CD4-positive, alpha-beta T cell treated with Interleukin-10 for 1 hour (primary cell): ENCODE data around the gene MYH6.
"Not testable (repeated sequence)": the region's sequence is repeated elsewhere in the genome, so short reads cannot be mapped to it uniquely, and the experiment has no call there.

Experiments
- DNase-seq: peaks from one replicate; pipeline ENCODE4 v3.0.0-alpha.2; 2020

The MYH6 gene

DNA sequence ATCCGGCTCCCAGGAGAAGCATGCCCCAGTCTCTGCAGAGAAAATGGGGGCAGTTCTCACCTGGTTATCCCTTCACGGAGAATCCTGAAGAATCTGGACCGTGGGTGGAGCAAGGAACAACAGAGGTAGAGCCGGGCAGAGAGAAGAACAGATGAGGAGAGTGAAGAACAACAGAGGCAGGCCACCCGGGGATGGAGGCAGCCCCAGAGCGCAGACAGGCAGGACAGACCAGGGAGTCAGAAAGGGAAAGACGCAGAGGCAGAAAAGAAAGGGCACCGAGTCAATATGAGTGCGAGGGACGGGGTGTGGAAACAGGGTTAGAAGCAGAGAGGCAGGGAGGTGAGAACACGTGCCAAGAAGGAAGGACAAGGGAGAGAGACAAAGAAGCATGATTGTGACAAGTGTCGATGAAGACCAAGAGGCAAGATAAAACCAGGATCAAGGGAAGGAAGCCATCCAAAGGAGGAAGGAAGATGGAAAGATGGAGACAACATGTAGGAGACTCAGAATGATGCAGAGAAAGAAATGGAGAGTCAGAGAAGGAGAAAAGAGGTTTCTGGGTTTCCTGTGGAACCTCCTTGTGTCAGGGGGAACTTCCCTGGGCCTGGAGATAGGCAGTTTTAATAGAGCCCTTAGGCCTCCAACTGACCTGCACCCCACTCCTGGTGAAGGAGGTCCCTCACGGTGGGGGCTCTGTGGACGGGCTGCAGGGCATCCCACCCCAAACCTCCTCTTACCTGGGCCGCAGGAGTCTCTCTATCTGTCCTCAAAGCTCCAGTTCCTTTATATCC, at the start of gene MYH6:
Gene MYH6, minus strand, starts transcription at position 758 of the 791 bp plus-strand sequence. CDS start 1,050 bp downstream, outside the sequence.
- no peak for DNase-seq

DNA sequence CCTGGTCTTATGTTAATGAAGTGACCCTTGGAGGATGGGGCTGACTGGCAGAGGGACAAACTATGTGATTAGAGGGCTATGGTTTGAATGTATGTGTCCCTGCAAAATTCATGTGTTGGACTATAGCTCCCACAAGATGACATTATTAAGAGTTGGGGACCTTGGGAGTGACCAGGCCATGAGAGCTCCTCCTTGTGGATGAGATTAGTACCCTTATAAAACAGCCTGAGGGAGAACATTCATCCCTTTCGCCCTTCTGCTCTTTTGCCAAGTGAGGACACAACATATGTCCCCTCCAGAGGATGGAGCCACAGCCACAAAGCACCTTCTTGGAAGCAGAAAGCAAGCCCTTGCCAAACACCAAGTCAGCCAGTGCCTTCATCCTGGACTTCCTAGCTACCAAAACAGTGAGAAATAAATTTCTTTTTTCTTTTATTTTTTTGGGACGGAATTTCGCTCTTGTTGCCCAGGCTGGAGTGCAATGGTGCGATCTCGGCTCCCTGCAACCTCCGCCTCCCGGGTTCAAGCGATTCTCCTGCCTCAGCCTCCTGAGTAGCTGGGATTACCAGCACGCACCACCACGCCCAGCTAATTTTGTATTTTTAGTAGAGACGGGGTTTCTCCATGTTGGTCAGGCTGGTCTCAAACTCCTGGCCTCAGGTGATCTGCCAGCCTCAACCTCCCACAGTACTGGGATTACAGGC, 49.0 kb upstream of the MYH6 start:
- DNase-seq, result not testable (repeated sequence)

- DNase-seq, result no peak
Measured at GRCh38 chr14:23454445-23454856, 46.4 kb upstream of the MYH6 start.

DNA sequence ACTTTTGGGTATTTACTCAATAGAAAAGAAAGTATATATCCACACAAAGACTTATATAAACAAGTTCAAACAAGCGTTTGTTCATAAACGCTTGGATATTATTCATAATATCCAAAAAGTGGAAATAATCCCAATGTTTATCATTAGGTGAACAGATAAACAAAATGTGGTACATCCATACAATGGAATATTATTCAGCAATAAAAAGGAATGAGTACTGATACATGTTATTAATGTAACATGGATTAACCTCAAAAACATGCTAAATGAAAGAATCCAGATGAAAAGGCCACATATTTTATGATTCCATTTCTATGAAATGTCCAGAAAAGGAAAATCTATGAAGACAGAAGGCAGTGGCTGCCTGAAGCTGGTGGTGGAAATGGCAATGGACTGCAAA, 44.2 kb upstream of the MYH6 start:
- DNase-seq, result no peak

- no peak for DNase-seq
Measured at GRCh38 chr14:23450379-23450778, 42.3 kb upstream of the MYH6 start.

GRCh38 chr14:23449314-23449713, 41.2 kb upstream of the MYH6 start:
- no peak for DNase-seq

- no peak for DNase-seq
Measured at GRCh38 chr14:23447361-23448350, 39.6 kb upstream of the MYH6 start.

- DNase-seq, result no peak
Measured at GRCh38 chr14:23446291-23446851, 38.3 kb upstream of the MYH6 start.

- no peak for DNase-seq
Measured at GRCh38 chr14:23445773-23446172, 37.7 kb upstream of the MYH6 start.

DNA sequence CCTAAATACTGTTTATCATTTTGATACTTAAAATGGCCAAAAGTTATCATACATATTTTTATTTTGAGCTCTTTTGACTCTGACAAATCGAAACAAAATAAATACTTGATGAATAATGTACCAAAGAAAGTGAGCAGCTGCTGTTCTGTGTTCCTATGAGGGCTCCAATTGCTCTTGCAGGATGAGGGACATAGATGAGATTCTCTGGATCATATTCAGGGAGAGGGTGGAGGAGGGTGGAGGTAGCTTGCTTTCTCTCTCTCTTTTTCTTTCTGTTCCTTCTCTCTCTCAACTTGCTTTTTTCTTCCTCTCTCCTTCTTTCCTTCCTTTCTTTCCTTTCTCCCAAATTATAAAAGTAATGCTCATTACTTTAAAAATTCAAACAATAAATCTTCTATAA, 36.2 kb upstream of the MYH6 start:
- no peak for DNase-seq

DNA sequence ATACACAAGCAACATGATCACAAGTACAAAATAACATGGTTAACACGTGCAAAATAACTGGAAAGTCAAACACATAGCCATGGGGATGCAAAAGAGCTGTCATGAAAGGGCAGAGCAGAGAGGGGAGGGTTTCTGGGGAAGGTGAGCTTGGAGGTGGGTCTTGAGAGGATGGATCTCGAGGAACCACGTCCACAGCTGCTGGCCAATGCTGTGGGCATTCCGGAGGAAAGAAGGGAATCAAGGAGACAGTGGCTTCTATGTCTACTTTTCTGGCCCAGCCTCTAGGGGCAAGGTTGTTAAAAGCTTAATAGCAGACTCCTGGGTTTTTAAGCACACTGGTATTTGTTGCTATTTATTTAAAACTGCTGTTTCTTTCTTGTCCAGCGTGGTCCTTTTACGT, 35.8 kb upstream of the MYH6 start:
- no peak for DNase-seq

DNA sequence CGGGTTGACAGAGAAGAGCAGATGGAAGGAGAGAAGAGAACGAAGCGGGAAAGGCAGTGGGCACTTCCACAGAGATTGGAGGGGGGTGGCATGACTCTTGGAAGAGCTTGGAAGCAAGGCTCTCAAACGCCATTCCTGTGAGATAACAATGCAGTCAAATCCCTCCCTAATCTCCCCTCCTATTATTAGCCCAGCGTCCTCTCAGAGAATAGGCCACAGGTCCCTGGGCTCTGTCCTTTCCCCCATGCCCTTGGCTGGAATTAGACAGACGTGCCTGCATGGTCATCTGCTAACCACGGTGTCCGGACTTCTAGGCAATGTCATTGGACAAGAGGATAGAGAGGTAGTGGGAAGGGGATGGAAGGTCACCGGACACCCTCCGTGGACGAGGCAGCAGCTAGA, 35.3 kb upstream of the MYH6 start:
- no peak for DNase-seq

- DNase-seq, result no peak
Measured at GRCh38 chr14:23442721-23443356, 34.8 kb upstream of the MYH6 start.

GRCh38 chr14:23441076-23441475, 33.0 kb upstream of the MYH6 start:
- no peak for DNase-seq

- no peak for DNase-seq
Measured at GRCh38 chr14:23439107-23439835, 31.2 kb upstream of the MYH6 start.

GRCh38 chr14:23438101-23438971, 30.3 kb upstream of the MYH6 start:
- no peak for DNase-seq

GRCh38 chr14:23437133-23438100, 29.3 kb upstream of the MYH6 start:
- DNase-seq, result no peak

GRCh38 chr14:23436327-23437132, 28.5 kb upstream of the MYH6 start:
- no peak for DNase-seq
